Natural killer cell treated with Interleukin-12 subunit alpha and Interleukin-12 subunit beta and Interleukin-15 and Interleukin-18, amount 100 ng/mL, for 72 hours (primary cell): ENCODE data around the gene XPNPEP3. TPM values are rescaled to one million over a fixed set of nuclear protein-coding genes. Genes with fewer than 3 reads are reported as not detected.
"Not testable (repeated sequence)": the region's sequence is repeated elsewhere in the genome, so short reads cannot be mapped to it uniquely, and the experiment has no call there.

ENCODE experiments used
- ATAC-seq, 2 donors: fragments of 150-1000 bp; cut with Tn5 transposase in 1 of 2; sonication (Bioruptor Pico), chemical (Tn5 transposase) in 1 of 2; 2 replicates each; pipeline ENCODE4 v1.10.0; 2021
- DNase-seq: peaks from one replicate; pipeline ENCODE4 v3.0.0; 2022; ENCODE audit warnings: low spot score
- H3K27ac Mint-ChIP-seq, 2 donors: 1 replicate in 1 of 2; 2 replicates in 1 of 2; pipeline ENCODE4 v1.8.0; 2022; ENCODE audit warnings: mixed read lengths in 2 of 2, mild to moderate bottlenecking in 1 of 2, moderate library complexity in 1 of 2
- H3K27me3 Mint-ChIP-seq, 2 donors: 1 replicate in 1 of 2; 2 replicates in 1 of 2; pipeline ENCODE4 v1.8.0; 2022; ENCODE audit warnings: mixed read lengths in 2 of 2
- H3K36me3 Mint-ChIP-seq: one replicate; pipeline ENCODE4 v1.8.0; 2022; ENCODE audit warnings: mixed read lengths
- H3K4me1 Mint-ChIP-seq, 2 donors: 1 replicate in 1 of 2; 2 replicates in 1 of 2; pipeline ENCODE4 v1.8.0; 2022; ENCODE audit warnings: low read depth in 2 of 2, mixed read lengths in 2 of 2, mild to moderate bottlenecking in 1 of 2
- H3K4me3 Mint-ChIP-seq: one replicate; pipeline ENCODE4 v1.8.0; 2022; ENCODE audit warnings: mixed read lengths
- H3K9me3 Mint-ChIP-seq: 2 replicates; pipeline ENCODE4 v1.8.0; 2022; ENCODE audit warnings: mixed read lengths
- total RNA-seq, 2 donors: library from RNA; stranded (reverse); gene quantifications; one replicate each; pipeline ENCODE4 v1.2.3, GENCODE V29; 2022

The XPNPEP3 gene
- total RNA-seq = 10 to 100 TPM; 16.2 to 26.1 TPM

DNA sequence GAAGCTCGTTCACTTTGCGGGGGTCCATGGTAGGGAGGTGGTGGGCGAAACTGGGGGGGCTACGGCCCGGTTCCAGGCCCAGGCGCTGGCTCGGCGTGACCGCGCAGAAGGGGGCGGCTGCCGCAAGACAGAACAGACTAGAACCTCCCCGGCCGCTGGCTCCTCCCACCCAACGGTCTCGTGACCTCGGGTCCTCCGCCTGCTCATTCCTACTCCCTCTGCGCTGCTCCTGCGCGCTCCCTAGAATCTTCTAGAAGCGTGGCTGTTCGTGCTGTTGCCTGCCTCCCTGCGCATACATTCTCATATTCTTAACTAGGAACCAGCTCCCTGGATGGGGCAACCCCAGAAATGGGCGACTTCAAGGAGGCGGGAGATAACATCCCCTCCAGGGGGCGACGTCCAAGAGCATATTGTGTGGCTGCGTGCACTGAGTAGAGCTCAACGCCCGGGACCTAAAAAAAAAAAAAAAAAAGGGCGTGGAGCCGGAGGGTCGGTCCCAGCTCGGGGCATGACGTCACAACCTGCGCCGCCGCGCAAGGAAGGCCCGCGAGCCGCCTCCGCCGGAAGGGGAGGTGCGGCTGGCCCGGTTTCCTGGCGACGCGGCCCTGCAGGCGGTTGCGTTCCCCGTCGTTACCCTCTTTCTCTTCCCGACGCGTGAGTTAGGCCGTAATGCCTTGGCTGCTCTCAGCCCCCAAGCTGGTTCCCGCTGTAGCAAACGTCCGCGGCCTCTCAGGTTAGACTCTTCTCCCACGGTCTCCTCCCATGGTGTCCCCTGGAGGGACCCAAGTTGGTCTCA, at the start of gene XPNPEP3, which contains the start of gene ST13:
XPNPEP3 (plus strand) TSS at position 636 of the 796 bp plus-strand sequence; CDS start at position 670, 34 bp downstream.
ST13 (minus strand) TSS at position 127 of the 796 bp plus-strand sequence; CDS start at position 28, 99 bp downstream.
- ATAC-seq (peak; percentile 96), DNase-seq (peak; percentile 98)
- Mint-ChIP-seq H3K9me3 (no peaks in the 10 kb centered on the region), H3K27ac (peak within 1 kb of the TSS; percentile 99), H3K4me1 (peaks cover 16 to 23% of the 10 kb centered on the region in 2 donors), H3K36me3 (peaks cover 9% of the 10 kb centered on the region), H3K27me3 (no peaks in the 10 kb centered on the region), H3K4me3 (peak within 1 kb of the TSS; percentile 95)

DNA sequence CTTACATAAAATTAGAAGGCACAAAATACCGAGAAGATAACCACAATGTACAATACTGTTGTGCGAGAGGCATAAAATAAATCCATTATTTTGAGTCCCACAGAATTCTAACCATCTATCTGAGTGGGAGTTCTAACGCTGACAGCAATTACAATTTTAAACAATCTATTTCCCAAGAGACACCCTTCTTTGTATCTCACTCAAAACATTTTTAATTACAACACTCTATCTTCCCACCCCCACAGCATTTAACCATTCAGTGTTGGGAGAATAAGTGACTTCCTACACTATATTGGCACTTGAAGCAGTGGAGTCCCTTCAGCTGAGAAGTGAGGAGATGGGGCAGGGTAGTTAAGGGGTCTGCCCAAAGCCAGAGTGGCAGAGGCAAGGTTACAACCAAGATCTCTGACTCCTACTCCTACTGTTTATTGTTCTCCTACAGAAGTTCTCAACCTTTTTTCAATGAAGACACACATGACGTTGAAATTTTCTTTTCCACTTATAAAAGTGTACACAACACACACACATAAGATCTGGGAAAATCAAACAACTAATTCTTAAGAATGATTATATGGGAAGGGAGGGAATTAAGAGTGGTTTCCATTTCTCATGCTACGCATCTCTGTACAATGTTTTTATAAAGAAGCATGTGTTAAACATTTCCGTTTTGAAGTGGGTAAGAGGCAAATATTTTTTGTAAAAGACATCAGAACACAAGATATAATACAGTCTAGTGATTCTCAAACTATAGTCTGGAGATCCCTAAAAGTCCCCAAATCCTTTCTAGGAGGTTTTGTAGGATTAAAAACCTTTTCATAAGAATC, 48.7 kb upstream of the XPNPEP3 start:
- H3K36me3 Mint-ChIP-seq = no peaks in the 10 kb centered on the region
- H3K27me3 Mint-ChIP-seq = no peaks in the 10 kb centered on the region
- no peaks in the 10 kb centered on the region for H3K9me3 Mint-ChIP-seq
- H3K27ac Mint-ChIP-seq = no peak overlapping the region
- no peak for DNase-seq
- H3K4me1 Mint-ChIP-seq = peaks cover 13 to 14% of the 10 kb centered on the region in 2 donors
- ATAC-seq = no peak
- H3K4me3 Mint-ChIP-seq = no peak overlapping the region

DNA sequence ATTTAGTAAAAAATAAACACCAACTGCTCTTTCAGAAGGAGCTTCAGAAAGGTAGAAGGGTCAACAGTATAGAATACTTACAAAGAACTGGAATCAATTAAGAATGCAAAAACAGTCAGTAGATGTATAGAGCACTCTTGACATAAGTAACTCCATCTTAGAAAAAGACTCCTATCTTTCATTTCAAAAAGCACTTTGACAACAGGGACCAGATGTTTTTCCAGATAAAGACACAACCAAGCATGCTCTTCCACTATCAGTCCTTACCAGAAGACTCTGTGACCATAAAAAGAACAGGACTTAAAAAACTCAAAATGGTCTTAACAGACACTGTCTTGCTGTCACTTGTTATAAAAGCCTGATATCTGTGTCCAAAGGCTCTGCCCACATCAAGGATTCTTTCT, 43.0 kb upstream of the XPNPEP3 start:
- ATAC-seq = no peak

DNA sequence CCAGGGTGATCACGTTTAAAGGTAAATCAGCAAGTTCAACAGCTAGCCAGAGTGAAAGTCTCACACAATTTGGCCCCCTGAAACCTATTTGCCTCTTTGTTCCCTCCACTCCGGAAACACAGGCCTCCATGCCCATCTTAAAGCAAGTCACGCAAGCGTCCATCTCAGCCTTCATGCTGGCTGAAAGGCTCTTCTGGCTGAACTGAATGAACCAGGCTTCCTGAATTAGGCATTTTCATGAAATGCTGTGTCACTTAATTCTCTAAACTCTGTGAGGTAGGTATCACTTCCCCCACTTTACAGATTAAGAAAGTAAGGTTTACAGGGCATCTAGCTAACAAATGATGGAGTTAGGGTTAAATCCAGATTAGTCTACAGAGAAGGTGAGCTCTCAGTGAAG, 39.2 kb upstream of the XPNPEP3 start:
- Mint-ChIP-seq H3K27ac (peak overlapping the region; percentile 63 to 96), H3K9me3 (no peaks in the 10 kb centered on the region), H3K4me1 (peaks cover 31 to 36% of the 10 kb centered on the region in 2 donors), H3K27me3 (no peaks in the 10 kb centered on the region), H3K36me3 (no peaks in the 10 kb centered on the region), H3K4me3 (peak overlapping the region; percentile 88)
- no peak for ATAC-seq
- DNase-seq = no peak

More for the DNA sequence above, 43.0 kb upstream of the XPNPEP3 start:
- no peak overlapping the region for H3K27ac Mint-ChIP-seq
- H3K4me1 Mint-ChIP-seq = peaks cover 22 to 32% of the 10 kb centered on the region in 2 donors
- no peak overlapping the region for H3K4me3 Mint-ChIP-seq
- H3K36me3 Mint-ChIP-seq = no peaks in the 10 kb centered on the region
- DNase-seq = no peak
- H3K9me3 Mint-ChIP-seq = no peaks in the 10 kb centered on the region
- H3K27me3 Mint-ChIP-seq = no peaks in the 10 kb centered on the region

DNA sequence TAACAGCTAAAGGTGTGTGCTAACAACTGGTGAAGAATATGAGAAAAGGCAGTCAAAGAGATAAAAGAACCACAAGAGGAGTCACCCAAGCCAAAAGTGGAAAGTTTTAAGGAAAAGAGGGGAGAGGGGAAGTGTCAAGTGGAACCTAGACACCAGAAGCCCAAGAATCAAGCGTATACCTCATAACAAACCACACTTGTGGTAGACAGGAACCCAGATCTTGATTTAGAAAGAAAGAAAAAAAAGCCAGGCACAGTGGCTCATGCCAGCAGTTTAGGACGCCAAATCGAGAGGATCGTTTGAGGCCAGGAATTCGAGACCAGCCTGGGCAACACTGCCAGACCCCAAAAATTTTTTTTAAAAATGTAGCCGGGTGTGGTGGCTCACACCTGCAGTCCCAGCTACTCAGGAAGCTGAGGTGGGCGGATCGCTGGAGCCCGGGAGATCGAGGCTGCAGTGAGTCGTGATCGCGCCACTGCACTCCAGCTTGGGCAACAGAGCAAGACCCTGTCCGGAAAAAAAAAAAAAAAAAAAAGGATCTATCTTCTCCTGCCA, 38.7 kb upstream of the XPNPEP3 start:
- ATAC-seq (peak in 1 of 2 donors; percentile 11), DNase-seq (peak; percentile 62)
- Mint-ChIP-seq H3K27me3 (no peaks in the 10 kb centered on the region), H3K4me3 (peak overlapping the region; percentile 88), H3K27ac (peak overlapping the region; percentile 63 to 96), H3K36me3 (no peaks in the 10 kb centered on the region), H3K9me3 (no peaks in the 10 kb centered on the region), H3K4me1 (peaks cover 31 to 36% of the 10 kb centered on the region in 2 donors)

DNA sequence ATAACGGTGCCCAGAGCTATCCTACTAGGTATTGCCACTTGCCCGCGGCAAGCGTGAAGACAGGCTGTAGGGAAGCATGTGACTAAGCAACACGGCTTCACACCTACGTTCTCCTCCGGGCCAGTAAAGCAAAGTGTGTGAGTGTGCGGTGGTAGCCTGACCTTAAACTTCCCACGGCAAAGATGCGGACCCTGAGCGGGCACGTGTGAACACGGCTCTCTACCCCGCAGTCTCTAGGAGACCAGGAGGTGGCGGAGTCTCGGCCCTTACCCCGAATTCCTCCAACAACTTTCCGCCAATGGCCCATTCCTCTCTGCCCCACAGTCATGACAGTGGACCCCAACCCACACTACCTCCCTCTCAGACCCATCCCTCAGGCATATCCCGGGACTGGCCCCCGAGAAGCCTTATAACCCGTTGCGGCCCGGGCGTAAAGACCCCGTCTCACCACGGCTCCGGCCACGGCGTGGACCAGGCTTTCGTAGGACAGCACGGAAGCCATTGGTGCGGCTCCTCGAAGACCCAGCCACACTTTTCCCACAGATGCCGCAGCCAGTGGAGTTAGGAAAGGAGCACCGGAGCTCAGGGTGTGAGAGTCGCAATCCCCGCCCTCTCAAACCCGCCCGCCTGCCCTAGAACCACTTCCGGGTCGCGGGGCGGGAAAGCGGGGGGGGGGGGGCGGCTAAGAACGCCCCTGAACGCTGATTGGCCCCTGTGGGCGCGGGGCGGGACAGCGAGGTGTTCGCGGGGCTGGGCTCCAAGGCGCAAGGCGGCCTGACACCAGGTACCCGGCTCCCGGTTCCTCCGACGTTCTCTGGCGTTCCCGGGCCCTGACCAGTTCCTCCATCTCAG, 38.0 kb upstream of the XPNPEP3 start, which contains the start of gene SLC25A17:
SLC25A17 (minus strand) TSS at position 600 of the 852 bp plus-strand sequence; CDS start at position 502, 98 bp downstream.
- no peaks in the 10 kb centered on the region for H3K27me3 Mint-ChIP-seq
- H3K4me1 Mint-ChIP-seq = peaks cover 31 to 35% of the 10 kb centered on the region in 2 donors

DNA sequence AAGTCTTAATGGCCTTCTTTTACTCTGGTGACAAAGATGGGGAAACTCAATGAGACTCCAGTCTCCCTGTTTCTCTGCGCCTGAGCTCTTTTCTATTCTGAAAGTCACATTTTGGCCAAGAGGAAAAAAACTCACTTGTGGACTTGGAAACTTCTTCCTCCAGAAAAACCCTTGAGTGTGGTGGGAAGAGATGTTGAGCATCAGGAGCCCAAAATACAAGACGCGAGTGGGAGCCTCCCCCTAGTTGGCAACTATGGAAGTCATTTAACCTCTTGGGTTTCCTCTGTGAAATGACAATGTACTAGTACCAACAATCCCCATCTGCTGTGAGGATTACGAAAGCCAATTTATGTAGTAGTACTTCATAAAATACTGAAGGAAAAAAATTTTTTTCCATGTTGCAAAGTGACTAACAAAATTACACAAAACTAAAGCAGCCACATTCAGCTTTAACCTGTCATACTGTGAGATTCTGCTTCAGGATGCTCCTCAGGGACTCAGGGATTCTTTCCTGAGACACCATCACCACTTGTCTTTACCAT, 37.3 kb upstream of the XPNPEP3 start:
- Mint-ChIP-seq H3K9me3 (no peaks in the 10 kb centered on the region), H3K4me1 (peaks cover 31% of the 10 kb centered on the region in 2 donors), H3K4me3 (peak overlapping the region; percentile 88), H3K27me3 (no peaks in the 10 kb centered on the region), H3K27ac (peak overlapping the region; percentile 63 to 96), H3K36me3 (no peaks in the 10 kb centered on the region)
- DNase-seq (no peak), ATAC-seq (no peak)

More for the DNA sequence above, 38.0 kb upstream of the XPNPEP3 start, which contains the start of gene SLC25A17:
- Mint-ChIP-seq H3K9me3 (no peaks in the 10 kb centered on the region), H3K27ac (peak within 1 kb of the TSS; percentile 63 to 96), H3K4me3 (peak within 1 kb of the TSS; percentile 88), H3K36me3 (no peaks in the 10 kb centered on the region)
- DNase-seq = peak; percentile 92
- ATAC-seq = peak; percentile 95 to 97

DNA sequence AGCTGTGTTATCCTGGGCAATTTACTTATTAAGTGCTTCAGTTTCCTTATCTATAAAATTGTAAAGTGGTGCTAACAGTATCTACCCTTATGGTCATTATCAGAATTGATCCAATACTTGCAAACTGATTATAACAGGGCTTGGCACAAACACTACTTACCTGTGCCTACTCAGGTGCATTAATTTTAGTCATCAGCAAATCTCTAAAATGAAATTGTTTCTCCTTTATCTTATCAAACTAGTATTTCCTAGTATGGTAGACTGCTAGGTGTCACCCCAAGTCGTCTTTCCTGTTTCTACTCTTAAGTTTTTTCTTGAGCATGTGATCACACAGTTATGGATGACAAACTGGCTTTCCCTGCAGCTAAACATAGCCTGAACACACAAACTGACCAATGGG, 33.5 kb upstream of the XPNPEP3 start:
- peaks cover 6% of the 10 kb centered on the region for H3K36me3 Mint-ChIP-seq
- no peak overlapping the region for H3K4me3 Mint-ChIP-seq
- no peaks in the 10 kb centered on the region for H3K27me3 Mint-ChIP-seq
- no peak for ATAC-seq
- no peak for DNase-seq
- no peak overlapping the region for H3K27ac Mint-ChIP-seq
- H3K9me3 Mint-ChIP-seq = no peaks in the 10 kb centered on the region
- H3K4me1 Mint-ChIP-seq = peaks cover 13 to 14% of the 10 kb centered on the region in 2 donors

DNA sequence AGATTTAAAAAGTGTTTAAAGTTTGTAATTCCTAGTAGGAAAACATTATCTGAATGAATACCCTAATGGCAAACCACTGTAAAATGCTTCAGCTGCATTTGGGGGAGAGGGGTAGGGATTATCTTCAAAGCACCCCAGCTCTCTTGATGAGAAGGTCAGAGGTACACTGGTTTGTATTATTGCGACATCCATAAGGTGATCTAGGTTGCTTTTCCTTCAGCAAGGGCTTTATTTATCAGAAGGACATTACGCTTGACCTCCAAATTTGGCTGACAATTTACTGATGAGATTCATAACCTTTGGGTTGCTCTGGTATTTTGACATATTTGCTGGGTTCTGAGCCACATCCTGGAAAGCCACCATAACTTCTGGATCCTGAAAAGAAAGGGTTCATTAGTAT, 30.7 kb upstream of the XPNPEP3 start:
- H3K27ac Mint-ChIP-seq, H3K4me1 Mint-ChIP-seq, H3K27me3 Mint-ChIP-seq, H3K4me3 Mint-ChIP-seq, H3K9me3 Mint-ChIP-seq, ATAC-seq, DNase-seq: not testable (repeated sequence)
- peaks cover 14% of the 10 kb centered on the region for H3K36me3 Mint-ChIP-seq

DNA sequence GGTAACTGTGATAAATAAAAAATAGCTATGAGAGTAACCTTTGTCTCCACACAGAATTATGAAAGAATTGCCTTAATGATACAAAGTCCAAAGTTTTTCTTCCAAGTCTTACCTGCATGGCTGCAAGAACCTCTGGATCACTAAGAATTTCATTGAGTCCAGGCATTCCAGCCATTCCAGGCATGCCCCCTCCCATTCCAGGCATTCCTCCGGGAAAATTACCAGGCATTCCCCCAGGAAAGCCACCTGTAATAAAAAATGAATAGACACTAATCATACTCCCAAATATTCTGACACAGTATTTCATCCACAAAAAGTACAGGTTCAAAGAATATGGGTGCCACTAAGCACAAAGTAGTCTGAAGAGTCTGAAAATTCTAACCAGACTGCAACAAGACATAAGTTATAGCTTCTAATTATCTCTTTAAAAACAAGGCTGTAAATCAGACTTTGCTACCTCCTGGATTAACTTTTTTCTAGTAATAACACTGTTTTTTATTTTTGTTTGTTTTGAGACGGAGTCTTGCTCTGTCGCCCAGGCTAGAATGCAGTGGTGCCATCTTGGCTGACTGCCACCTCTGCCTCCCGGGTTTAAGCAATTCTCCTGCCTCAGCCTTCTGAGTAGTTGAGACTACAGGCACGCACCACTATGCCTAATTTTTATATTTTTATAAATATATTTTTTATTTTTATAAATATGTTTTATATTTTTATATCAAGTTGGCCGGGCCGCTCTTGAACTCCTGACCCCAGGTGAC, 29.8 kb upstream of the XPNPEP3 start:
- Mint-ChIP-seq H3K27ac (no peak overlapping the region), H3K9me3 (no peaks in the 10 kb centered on the region), H3K4me3 (no peak overlapping the region), H3K27me3 (no peaks in the 10 kb centered on the region), H3K36me3 (peaks cover 16% of the 10 kb centered on the region), H3K4me1 (no peaks in the 10 kb centered on the region)
- ATAC-seq = no peak
- DNase-seq = no peak

DNA sequence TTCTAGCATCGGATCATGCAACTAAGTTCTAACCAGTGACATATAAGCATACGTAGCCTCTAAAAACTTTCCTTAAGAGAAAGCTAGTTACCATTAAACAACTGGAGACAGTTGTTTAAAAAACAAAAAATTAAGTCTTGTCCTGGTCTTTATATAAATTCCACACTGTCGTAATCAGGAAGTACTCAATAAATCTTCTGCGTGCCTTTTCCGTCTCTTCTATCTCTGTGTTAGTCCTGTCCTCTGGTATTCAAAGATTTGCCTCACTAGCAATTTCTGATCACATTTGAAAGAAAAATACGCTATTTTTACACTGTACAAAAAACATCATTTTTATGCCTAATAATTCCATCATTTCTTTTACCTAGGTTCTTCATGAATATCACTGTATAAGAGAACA, 27.8 kb upstream of the XPNPEP3 start:
- no peaks in the 10 kb centered on the region for H3K9me3 Mint-ChIP-seq
- no peak for DNase-seq
- no peak for ATAC-seq
- H3K36me3 Mint-ChIP-seq = peaks cover 20% of the 10 kb centered on the region
- no peak overlapping the region for H3K27ac Mint-ChIP-seq
- no peaks in the 10 kb centered on the region for H3K4me1 Mint-ChIP-seq
- H3K27me3 Mint-ChIP-seq = no peaks in the 10 kb centered on the region
- H3K4me3 Mint-ChIP-seq = no peak overlapping the region

DNA sequence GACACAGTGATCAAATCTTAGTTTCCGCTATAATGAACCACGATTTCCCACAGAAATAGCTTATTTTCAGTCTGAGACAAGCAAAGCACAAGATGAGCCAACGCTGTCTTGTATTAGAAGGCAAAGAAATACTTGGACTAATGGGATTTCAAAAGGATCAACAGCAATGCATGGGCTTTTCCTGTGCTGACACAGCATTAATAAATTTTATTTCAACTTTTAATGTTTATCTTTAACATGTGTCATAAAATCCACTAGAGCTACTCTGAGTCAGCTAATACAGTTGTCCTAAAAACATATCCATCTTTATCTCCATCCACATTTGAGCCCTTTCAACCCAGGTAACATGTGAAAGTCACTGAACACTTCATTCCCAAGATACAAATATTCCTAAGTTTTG, 22.3 kb upstream of the XPNPEP3 start:
- H3K36me3 Mint-ChIP-seq = peaks cover 14% of the 10 kb centered on the region
- no peaks in the 10 kb centered on the region for H3K4me1 Mint-ChIP-seq
- no peak overlapping the region for H3K27ac Mint-ChIP-seq
- ATAC-seq = no peak
- no peaks in the 10 kb centered on the region for H3K9me3 Mint-ChIP-seq
- no peak for DNase-seq
- no peak overlapping the region for H3K4me3 Mint-ChIP-seq
- H3K27me3 Mint-ChIP-seq = no peaks in the 10 kb centered on the region
